Activated naive CD4-positive, alpha-beta T cell treated with anti-CD3 and anti-CD28 coated beads, Interleukin-2, amount 50 U/mL, for 24 hours (primary cell): Measurements from ENCODE around the gene COX8A.

ENCODE experiments used
- H3K27ac Mint-ChIP-seq: one replicate; pipeline ENCODE4 v1.8.0; 2021; ENCODE audit warnings: mild to moderate bottlenecking, mixed read lengths
- H3K27me3 Mint-ChIP-seq: one replicate; pipeline ENCODE4 v1.8.0; 2021; ENCODE audit warnings: mixed read lengths
- H3K36me3 Mint-ChIP-seq: one replicate; pipeline ENCODE4 v1.8.0; 2021; ENCODE audit warnings: mixed read lengths
- H3K4me1 Mint-ChIP-seq: one replicate; pipeline ENCODE4 v1.8.0; 2021; ENCODE audit warnings: mixed read lengths
- H3K4me3 Mint-ChIP-seq: one replicate; pipeline ENCODE4 v1.8.0; 2021; ENCODE audit warnings: mild to moderate bottlenecking, mixed read lengths
- H3K9me3 Mint-ChIP-seq: one replicate; pipeline ENCODE4 v1.8.0; 2021; ENCODE audit warnings: mixed read lengths

The COX8A gene

DNA sequence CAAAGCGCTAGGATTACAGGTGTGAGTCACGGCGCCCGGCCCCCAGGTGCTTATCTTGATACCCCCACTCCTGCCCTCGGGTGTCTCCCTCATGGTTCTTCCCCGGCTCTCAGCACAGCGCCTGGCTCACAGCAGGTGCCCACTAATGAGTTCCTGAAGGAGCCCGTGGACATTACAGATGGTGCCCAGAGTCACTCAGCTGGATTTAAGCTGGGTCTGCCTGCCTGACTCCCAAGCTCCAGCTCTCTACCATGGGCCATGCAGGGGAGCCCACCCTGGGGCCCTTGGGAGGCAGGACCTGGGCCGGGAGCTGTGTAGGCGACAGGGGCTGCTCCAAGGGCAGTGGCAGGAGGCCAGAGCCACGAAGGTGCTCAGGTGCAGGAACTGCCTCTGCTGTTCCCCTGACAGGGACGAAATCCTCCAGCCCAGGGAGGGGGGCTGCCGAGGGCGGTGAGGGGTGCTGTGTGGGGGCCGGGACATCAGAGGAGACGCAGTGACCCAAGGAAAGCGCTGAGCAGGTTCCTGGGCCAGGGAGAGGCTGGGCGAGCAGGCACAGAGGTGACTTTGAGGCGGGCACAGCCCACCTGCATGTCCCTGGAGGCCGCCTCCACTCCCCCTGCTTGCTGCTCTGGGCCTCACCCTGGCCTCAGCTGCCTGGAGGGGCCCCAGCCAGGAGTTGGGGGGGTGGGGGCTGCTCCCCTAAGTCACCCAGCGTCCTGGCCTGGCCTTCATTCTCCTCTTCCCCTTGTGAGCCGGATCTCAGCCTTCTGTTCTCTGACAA lies 46.7 kb downstream of the COX8A start:
- Mint-ChIP-seq H3K9me3 (no peaks in the 10 kb centered on the region), H3K36me3 (no peaks in the 10 kb centered on the region), H3K27ac (no peak overlapping the region), H3K27me3 (no peaks in the 10 kb centered on the region), H3K4me1 (no peaks in the 10 kb centered on the region), H3K4me3 (no peak overlapping the region)

DNA sequence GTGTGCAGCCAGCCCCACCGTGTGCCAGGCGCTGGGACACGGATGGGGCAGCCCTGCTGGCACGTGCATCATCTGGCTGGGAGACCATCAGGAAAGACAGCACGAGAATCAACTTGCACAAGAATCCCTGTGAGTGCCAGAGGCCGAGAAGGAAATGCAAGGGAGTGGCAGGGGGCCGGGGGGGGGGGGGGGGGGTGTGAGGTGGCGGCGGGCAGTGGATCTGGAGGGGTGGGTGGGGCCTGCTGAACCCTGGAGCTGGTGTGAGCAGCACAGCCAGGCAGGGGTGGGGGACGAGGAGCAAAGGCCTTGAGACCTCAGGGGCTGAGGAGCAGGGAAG lies 47.3 kb downstream of the COX8A start:
- Mint-ChIP-seq H3K4me1 (no peaks in the 10 kb centered on the region), H3K36me3 (no peaks in the 10 kb centered on the region), H3K27ac (no peak overlapping the region), H3K4me3 (no peak overlapping the region), H3K9me3 (no peaks in the 10 kb centered on the region), H3K27me3 (no peaks in the 10 kb centered on the region)

DNA sequence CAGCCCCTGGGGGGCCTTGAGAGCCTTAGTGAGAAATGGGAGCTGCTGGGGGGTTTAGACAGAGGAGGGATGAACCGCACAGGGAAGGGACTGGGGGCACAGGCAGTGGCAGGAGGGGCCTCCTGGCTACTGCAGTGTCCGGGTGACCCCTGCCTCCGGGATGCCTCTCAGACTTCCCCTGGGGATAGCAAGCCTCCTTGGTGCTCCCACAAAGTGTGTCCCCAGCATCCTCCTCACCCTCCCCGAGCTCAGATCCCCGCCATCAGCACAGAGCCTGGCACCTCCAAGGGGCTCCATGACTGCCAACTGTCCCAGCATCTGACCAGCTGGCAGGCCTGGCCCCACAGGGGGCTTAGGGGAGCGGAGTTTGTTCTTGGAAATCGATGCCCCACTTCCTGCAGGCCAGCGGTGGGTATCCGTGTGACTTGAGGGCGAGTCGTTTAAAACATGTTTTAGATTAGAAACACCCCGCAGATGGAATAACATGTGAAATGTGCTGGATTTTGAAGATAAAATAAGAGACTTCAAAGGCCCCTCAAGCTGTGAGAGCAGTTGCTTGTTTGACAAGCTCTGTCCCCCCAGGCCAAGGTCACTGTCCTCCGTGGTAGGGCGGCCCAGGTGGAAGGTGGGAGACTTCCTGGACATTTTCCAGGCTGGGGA lies 47.8 kb downstream of the COX8A start:
- no peak overlapping the region for H3K4me3 Mint-ChIP-seq
- H3K27me3 Mint-ChIP-seq, result no peaks in the 10 kb centered on the region
- no peaks in the 10 kb centered on the region for H3K9me3 Mint-ChIP-seq
- H3K27ac Mint-ChIP-seq, result no peak overlapping the region
- no peaks in the 10 kb centered on the region for H3K4me1 Mint-ChIP-seq
- no peaks in the 10 kb centered on the region for H3K36me3 Mint-ChIP-seq

DNA sequence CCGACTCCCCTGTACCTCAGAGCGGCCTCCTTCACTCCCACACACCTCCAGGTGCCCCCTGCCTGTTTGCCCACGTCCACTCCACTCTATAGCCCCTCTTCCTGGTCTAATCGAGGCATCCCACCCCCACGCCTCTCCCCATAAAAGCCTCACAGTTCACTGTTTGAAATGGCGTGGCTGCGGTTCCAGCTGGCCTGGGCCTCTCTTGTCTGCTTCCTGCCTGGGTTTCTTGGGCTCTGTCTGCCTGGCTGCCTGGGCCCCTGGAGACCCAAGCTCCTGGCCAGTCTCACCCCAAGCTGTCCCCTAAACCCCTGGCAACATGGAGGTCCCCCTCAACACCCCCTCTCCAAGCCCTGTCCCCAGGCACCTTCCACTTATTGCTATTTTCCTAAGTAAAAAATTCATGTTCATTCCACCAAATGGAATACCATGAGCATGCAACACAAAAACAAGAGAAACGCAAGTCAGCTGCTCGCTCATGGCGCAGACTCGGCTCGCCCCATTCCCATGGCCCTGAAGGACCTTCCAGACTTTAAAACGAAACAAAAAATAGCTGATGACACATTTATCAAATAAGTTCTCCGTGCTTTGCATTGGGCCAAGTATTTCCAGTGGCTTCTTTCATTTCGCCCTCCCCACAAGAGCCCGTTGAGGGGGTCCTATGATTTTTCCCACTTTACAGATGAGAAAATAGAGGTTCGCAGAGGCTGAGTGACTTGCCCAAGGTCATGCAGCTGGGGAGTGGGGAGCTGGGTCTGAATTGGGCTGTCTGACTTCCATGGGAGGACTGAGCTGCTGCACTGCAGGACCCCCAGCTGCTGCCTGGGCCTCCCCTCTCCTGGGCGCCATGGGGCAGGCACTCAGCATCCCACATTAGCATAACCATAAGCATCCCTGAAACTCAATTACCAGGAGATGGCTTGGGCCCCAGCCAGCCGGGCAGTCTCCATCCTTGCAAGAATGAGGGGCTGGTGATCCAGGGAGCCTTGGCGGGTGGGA lies 49.6 kb downstream of the COX8A start:
- no peaks in the 10 kb centered on the region for H3K27me3 Mint-ChIP-seq
- no peak overlapping the region for H3K27ac Mint-ChIP-seq
- no peaks in the 10 kb centered on the region for H3K9me3 Mint-ChIP-seq
- no peaks in the 10 kb centered on the region for H3K4me1 Mint-ChIP-seq
- no peak overlapping the region for H3K4me3 Mint-ChIP-seq
- no peaks in the 10 kb centered on the region for H3K36me3 Mint-ChIP-seq

DNA sequence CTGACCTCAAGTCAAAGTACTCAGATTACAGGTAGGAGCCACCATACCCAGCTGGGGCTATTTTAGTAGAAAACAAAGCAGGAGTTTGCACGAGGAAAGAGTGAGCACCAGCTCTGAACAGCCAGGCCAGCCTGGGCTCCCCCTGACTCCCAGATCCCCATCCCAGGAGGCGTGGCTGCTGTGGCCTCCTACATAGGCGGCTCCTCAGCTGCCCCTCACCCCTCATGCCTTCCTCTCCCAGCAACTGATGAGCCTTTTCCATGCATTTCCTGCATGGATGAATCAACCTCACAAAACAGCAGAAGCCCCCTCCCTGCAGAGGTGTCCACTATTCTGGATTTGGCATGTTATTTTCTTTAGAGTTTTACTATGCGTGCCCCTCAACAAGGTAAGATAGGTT lies 50.8 kb downstream of the COX8A start:
- H3K27me3 Mint-ChIP-seq, result peaks cover 1% of the 10 kb centered on the region
- no peaks in the 10 kb centered on the region for H3K4me1 Mint-ChIP-seq
- no peaks in the 10 kb centered on the region for H3K36me3 Mint-ChIP-seq
- H3K4me3 Mint-ChIP-seq, result no peak overlapping the region
- H3K9me3 Mint-ChIP-seq, result no peaks in the 10 kb centered on the region
- H3K27ac Mint-ChIP-seq, result no peak overlapping the region
